ENCODE data around the gene NUAK1. TPM values are rescaled to one million over a fixed set of nuclear protein-coding genes. Genes with fewer than 3 reads are reported as not detected.

Gene NUAK1
- total RNA-seq, 1 donor from 2014 or later = 16.6 TPM

GRCh38 chr12:106173442-106173841 lies 34.7 kb upstream of the NUAK1 start:
- TF ChIP-seq CTCF (IDR thresholded peaks at IDR 0.05; ENCODE audit: unreplicated experiment) = no peak
- no peaks in the 10 kb centered on the region for H3K36me3 Mint-ChIP-seq (ENCODE audit: low read depth, unreplicated experiment)
- no peak for DNase-seq (ENCODE audit: low spot score)
- H3K4me1 Mint-ChIP-seq (ENCODE audit: unreplicated experiment) = no peaks in the 10 kb centered on the region
- no peak overlapping the region for H3K4me3 Mint-ChIP-seq (ENCODE audit: unreplicated experiment)
- no peaks in the 10 kb centered on the region for H3K9me3 Mint-ChIP-seq (ENCODE audit: unreplicated experiment)
- H3K27ac Mint-ChIP-seq (ENCODE audit: unreplicated experiment) = no peak overlapping the region
- H3K27me3 Mint-ChIP-seq (ENCODE audit: unreplicated experiment) = no peaks in the 10 kb centered on the region

DNA sequence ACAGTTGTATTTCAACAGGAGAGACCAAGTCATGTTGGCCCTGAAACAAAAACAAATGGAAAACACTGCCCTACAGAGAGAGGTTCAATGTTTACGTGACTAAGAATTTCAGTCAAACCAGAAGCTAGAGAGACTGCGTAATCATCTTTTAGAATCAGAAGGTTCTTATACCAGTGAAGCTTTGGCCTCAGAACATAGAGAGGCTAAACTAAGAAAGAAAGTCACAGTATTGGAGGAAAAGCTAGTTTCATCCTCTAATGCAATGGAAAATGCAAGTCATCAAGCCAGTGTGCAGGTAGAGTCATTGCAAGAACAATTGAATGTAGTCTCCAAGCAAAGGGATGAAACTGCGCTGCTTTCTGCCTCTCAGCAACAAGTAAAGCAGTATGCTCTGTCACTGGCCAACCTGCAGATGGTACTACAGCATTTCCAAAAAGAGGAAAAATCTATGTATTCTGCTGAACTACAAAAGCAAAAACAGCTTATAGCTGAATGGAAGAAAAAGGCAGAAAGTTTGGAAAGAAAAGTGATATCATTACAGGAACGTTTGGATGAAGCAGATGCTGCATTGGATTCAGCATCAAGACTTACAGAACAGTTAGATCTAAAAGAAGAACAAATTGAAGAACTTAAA lies 32.5 kb upstream of the NUAK1 start:
- DNase-seq (ENCODE audit: low spot score) = no peak
- peaks cover 1% of the 10 kb centered on the region for H3K27me3 Mint-ChIP-seq (ENCODE audit: unreplicated experiment)
- H3K36me3 Mint-ChIP-seq (ENCODE audit: low read depth, unreplicated experiment) = no peaks in the 10 kb centered on the region
- no peaks in the 10 kb centered on the region for H3K4me1 Mint-ChIP-seq (ENCODE audit: unreplicated experiment)
- TF ChIP-seq CTCF (IDR thresholded peaks at IDR 0.05; ENCODE audit: unreplicated experiment) = no peak
- H3K9me3 Mint-ChIP-seq (ENCODE audit: unreplicated experiment) = no peaks in the 10 kb centered on the region
- H3K27ac Mint-ChIP-seq (ENCODE audit: unreplicated experiment) = no peak overlapping the region
- H3K4me3 Mint-ChIP-seq (ENCODE audit: unreplicated experiment) = no peak overlapping the region

DNA sequence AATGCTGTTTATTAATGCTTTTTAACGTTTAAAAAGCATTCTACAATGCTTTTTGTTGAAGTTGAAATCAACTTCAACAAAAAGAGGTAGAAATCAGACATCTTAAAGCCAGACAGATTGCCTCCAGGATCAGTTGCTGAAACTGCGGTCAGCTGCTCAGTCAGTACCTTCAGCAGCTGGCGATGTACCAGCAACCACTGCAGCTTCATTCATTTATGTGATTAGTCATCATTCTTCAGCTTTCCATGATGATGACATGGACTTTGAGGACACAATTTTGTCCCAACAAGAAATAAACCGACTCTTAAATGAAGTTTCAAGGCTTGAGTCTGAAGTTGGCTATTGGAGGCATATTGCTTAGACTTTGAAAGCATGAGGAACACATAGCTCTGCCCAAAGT lies 31.5 kb upstream of the NUAK1 start:
- Mint-ChIP-seq H3K27me3 (ENCODE audit: unreplicated experiment) (peaks cover 1% of the 10 kb centered on the region), H3K27ac (ENCODE audit: unreplicated experiment) (no peak overlapping the region), H3K36me3 (ENCODE audit: low read depth, unreplicated experiment) (no peaks in the 10 kb centered on the region), H3K4me3 (ENCODE audit: unreplicated experiment) (no peak overlapping the region), H3K4me1 (ENCODE audit: unreplicated experiment) (no peaks in the 10 kb centered on the region), H3K9me3 (ENCODE audit: unreplicated experiment) (no peaks in the 10 kb centered on the region)
- DNase-seq (ENCODE audit: low spot score) = no peak
- TF ChIP-seq CTCF (IDR thresholded peaks at IDR 0.05; ENCODE audit: unreplicated experiment) = no peak

DNA sequence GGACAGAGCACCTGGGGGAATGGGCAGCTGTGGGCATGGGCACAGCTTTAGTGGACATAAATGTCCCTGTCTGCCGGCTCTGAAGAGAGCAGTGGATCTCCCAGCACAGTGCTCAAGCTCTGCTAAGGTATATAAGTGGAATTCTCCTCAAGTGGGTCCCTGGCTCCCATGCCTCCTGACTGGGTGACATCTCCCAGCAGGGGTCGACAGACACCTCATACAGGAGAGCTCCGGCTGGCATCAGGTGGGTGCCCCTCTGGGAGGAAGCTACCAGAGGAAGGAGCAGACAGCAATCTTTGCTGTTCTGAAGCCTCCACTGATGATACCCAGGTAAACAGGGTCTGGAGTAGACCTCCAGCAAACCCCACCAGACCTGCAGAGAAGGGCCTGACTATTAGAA lies 25.0 kb upstream of the NUAK1 start:
- no peak for DNase-seq (ENCODE audit: low spot score)
- no peak overlapping the region for H3K4me3 Mint-ChIP-seq (ENCODE audit: unreplicated experiment)

More for the DNA sequence above, 25.0 kb upstream of the NUAK1 start:
- Mint-ChIP-seq H3K4me1 (ENCODE audit: unreplicated experiment) (no peaks in the 10 kb centered on the region), H3K27ac (ENCODE audit: unreplicated experiment) (no peak overlapping the region), H3K36me3 (ENCODE audit: low read depth, unreplicated experiment) (no peaks in the 10 kb centered on the region), H3K9me3 (ENCODE audit: unreplicated experiment) (no peaks in the 10 kb centered on the region), H3K27me3 (ENCODE audit: unreplicated experiment) (peaks cover 2% of the 10 kb centered on the region)
- no peak for TF ChIP-seq CTCF (IDR thresholded peaks at IDR 0.05; ENCODE audit: unreplicated experiment)
